Neural cell (in vitro differentiated cells): ENCODE data around the gene FOXK1.

Experiments
- CTCF ChIP-seq: fragments of 450-650 bp; IDR thresholded peaks from 2 replicates; pipeline ENCODE4 v1.5.1; 2014; ENCODE audit warnings: antibody characterized with exemption, mild to moderate bottlenecking, moderate library complexity; ENCODE audit not compliant: poor library complexity, severe bottlenecking
- EZH2 ChIP-seq: fragments of 200-600, 300-800 bp; shearing (Covaris generic), sonication (generic); IDR thresholded peaks from 2 replicates; pipeline ENCODE4 v1.6.1; 2014; ENCODE audit warnings: antibody characterized with exemption, low read length, borderline replicate concordance, mild to moderate bottlenecking; ENCODE audit not compliant: insufficient read depth, poor library complexity, severe bottlenecking
- MXI1 ChIP-seq: fragments of 450-650 bp; conservative IDR thresholded peaks from 2 replicates; pipeline ENCODE4 v1.6.1; 2014; ENCODE audit warnings: antibody characterized with exemption, mild to moderate bottlenecking; ENCODE audit not compliant: poor library complexity, severe bottlenecking
- POLR2AphosphoS5 ChIP-seq: IDR thresholded peaks from 2 replicates; pipeline ENCODE4 v1.6.1; 2012
- RAD21 ChIP-seq: fragments of 450-650 bp; conservative IDR thresholded peaks from 2 replicates; pipeline ENCODE4 v1.6.1; 2014; ENCODE audit warnings: antibody characterized with exemption, mild to moderate bottlenecking, moderate library complexity
- REST ChIP-seq: IDR thresholded peaks from 2 replicates; pipeline ENCODE4 v1.6.1; 2012; ENCODE audit warnings: borderline replicate concordance

DNA sequence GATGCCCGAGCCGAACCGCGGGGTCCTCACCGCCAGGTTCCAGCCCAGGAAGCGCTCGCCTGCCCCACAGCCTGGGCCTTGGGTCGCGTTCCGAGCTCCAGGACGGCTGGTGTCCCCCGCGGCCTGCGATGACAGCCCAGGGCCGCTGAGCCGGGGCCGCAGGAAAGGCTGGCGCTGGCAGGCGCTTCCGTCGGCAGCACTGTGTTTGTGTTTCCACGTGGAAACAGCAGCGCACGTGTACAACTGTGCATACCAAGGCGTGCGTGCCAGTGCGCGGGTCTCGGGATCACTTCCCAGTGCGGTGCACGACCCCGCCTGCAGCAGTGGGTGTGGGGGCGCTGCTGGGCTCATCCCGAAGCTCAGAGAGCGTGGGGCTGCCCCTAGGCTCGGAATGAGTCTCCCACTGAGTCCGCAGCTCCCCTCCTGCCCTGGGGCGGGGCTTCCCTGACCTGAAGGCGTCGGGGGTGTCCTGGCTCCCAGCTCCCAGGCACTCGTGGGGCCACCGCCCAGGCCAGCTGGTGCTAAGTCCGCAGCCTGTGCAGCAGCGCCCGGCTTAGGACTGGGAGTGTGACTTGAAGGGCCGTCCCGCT is 110.5 kb downstream of the FOXK1 start:
- no peak for TF ChIP-seq CTCF
- TF ChIP-seq MXI1 = peak; percentile 85
- no peak for TF ChIP-seq EZH2
- TF ChIP-seq POLR2AphosphoS5 = no peak
- no peak for TF ChIP-seq RAD21
- no peak for TF ChIP-seq REST
